NCI-H510A (cell line): Measurements from ENCODE around the gene EIF4G3.
"Not testable (repeated sequence)": the region's sequence is repeated elsewhere in the genome, so short reads cannot be mapped to it uniquely, and the experiment has no call there.

Source experiments
- DNase-seq: peaks from one replicate; lab custom pipeline; 2025; lab: John Stamatoyannopoulos, UW

Gene EIF4G3

DNA sequence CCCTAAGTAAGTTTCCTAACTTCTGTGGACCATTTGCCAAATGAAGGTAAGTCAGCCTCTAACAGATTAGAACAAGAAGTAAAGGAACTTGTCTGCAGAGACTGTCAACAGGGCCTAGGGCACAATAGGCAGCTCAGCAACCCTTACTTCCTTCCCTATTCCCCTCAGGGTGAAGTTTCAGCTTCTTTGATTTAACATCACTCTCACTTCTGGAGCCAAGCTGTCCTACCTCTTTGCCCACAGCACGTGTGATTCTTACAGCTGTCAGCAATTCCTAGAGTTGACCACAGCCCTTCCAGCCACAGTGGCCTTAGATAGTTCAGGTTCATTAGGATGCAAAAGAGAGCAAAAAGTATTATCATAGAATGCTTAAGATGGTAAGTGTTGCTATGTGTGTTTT, 7.6 kb upstream of the EIF4G3 start:
- DNase-seq: no peak

DNA sequence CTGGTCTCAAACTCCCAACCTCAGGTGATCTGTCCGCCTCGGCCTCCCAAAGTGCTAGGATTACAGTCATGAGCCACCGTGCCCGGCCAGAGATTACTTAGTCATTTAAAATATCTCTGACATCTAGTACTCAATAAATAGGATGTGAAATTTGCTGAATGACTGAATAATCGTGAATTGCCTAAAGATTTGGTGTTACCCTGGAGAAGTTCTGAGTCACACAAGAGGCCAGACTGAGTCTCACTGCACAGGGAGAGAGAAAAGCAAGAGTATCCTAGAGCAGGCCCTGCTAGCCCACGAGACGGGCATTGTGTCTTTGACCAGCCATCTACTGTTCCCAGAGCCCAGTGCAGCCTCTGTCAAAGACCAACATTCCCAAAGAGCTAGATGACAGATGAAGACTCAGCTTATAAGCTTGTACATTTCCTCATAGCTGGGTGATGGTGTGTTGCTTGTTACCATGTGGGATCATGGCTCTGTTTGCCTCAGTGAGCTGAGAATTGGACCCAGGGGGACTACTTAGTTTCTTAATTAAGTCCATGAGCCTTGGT, 5.6 kb upstream of the EIF4G3 start:
- DNase-seq: no peak

DNA sequence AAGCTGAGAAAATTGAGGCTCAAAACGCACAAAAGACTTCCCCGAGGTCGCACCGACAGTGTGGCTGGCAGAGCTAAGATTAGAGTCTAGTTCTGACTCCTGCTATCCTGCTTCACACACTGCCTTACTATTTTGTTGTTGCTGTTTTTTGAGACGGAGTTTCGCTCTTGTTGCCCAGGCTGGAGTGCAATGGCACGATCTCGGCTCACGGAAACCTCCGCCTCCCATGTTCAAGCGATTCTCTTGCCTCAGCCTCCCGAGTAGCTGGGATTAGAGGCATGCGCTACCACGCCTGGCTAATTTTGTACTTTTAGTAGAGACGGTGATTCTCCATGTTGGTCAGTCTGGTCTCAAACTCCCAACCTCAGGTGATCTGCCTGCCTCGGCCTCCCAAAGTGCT, 1.6 kb upstream of the EIF4G3 start:
- not testable (repeated sequence) for DNase-seq

DNA sequence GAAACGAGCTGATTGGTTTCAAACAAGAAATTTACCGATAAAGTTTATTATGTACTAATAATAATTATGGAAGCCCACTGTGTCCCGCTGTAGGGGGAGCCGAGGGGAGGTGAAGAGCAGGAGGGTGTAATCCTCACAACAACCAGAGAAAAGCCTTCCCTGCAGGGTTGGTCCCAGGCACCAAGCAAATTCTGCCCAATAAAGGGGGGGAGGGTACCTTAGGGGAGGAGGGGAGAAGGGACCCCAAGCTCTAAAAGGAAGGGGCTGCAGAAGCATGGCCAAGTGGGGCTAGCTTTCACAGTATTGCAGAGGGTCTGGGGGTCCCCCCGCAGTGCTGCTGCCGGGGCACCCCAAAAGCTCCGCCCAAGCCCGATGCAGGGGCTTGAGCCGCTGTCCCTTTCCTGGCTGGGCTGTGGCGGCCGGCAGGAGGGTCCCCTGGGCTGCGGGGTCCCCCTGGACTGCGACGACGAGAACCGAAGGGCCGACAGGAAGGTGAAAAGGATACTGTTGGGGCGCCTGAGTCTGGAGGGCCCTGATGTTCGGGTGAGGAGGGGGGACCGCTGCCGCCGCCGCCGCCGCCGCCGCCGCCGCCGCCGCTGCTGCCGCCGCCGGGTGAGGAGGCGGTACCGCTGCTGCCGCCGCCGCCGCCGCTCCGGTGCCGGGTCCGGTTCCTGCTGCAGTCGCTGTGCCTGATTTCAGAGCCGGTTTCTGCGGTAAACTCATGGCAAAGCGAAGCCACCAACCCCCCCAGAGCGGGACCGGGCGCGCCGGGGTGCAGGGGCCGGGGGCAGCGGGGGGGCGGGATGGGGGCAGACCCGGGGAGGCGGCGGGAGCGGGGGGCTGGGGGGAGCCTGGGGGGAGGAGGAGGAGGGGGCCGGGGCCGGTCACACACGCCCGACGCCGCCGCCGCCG, 771 bp downstream of the EIF4G3 start:
- no peak for DNase-seq

DNA sequence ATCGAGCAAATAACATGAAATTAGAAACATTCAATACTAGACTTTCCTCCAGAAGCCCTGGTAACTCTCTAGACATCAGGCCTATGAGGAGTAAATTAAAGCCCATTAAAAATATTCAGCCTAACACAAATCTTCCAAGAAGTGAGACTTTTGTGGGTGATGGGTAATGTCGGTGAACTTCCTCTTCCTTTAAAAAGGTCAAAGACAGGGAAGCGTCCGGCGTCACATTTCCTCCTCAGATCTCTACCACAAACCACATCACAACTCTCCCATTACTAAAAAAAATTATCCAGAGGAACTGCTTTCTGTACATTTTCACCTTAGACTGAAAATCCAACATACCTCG, 1.4 kb downstream of the EIF4G3 start:
- no peak for DNase-seq

DNA sequence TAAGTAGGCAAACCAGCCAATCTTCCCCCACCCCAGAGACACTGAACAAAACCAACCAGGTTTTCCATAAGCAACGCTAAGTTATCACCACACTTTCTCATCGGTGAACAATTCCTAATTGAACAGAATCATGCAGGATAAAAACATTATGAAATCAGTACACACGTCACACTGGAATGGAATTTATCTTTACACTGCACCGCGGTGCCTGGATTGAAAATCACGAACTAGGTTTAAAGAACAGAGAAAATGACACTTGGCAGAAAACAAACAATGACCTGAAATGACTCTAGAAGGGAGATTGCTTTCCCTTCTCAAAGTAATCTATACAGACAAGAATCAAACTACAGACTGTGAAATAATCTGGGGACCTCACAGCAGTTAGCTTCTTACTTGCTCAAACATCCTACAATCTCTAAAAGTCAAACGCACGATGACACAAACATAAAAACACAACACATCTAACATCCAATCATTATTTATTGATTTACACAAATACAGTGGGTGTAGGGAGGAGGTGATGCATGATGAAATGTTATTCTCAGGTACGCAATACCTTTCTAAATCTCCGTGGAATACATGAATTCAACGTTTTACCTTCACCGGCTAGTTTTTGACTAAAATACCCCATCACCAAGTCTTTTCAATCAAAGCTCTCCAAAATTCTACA, 1.9 kb downstream of the EIF4G3 start:
- DNase-seq: no peak

DNA sequence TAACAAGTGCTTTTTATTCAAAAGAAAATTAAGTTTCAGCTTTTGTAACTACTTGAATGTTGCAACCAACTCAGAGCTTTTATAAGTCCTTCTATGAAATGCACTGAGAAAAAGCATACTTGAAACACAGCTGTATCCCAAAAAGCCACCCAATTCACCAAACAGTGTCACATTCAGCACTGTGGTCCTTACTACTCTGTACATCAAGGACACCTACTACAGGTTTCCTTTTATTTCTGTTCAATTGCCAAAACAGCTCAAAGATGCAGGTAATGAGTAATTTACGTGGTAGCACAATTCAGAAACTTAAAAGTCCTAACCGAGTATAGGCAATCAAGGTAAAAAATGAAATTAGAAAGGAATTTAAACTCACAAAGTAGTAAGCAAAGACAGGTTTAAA, 2.5 kb downstream of the EIF4G3 start:
- no peak for DNase-seq

DNA sequence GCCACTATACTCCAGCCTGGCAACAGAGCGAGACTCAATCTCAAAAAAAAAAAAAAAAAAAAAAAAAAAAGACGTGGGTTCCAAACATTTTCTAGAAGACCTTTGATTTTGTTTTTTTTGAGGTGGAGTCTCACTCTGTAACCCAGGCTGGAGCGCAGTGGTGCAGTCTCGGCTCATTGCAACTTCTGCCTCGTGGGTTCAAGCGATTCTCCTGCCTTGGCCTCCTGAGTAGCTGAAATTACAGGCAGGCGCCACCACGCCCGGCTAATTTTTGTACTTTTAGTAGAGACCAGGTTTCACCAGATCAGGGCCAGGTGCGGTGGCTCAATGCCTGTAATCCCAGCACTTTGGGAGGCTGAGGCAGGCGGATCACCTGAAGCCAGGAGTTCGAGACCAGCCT, 3.6 kb downstream of the EIF4G3 start:
- DNase-seq: not testable (repeated sequence)

DNA sequence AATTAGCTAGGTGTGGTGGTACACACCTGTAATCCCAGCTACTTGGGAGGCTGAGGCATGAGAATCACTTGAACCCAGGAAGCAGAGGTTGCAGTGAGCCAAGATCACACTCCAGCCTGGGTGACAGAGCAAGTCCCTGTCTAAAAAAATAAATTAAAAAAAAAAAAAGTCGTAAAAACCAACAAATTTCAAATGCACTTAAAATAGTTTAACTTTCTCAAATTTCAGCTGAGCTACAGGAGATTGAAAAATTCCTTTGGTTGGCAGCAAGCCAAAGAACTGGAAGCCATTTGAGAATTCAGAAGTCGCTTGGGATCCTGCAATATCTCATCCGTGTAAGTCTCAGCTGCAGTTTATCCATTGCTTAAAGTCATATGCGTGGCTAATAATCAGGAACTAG, 5.9 kb downstream of the EIF4G3 start:
- DNase-seq: not testable (repeated sequence)

DNA sequence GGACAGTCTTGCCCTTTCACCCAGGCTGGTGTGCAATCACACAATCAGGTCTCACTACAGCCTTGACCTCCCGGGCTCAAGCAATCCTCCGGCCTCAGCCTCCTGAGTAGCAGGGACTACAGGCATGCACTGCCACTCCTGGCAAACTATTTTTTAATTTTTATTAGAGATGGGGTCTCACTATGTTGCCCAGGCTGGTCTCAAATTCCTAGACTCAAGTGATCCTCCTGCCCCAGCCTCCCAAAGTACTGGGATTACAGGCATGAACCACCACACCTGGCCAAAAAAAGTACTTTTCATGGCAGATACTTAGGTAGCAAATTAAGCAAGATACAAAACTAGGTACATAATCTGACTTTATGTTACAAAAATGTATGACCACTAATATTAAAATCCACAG, 8.3 kb downstream of the EIF4G3 start:
- no peak for DNase-seq

DNA sequence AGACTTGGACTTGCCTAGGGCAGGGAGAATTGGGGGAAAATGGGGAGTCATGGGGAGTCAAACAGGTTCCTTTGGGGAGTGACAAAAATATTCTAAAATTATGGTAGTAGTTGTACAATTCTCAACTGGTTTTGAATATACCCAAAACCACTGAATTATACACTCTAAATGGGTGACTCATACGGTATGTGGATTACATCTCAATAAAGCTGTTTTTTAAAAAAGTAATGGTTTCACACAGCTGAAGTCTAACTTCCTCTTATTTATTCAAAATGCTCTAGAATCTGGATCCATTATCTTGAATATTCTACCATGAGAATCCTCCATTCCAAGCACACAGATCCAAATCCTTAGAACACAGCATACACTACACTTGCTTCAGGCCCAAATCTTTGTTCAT, 11.1 kb downstream of the EIF4G3 start:
- no peak for DNase-seq

DNA sequence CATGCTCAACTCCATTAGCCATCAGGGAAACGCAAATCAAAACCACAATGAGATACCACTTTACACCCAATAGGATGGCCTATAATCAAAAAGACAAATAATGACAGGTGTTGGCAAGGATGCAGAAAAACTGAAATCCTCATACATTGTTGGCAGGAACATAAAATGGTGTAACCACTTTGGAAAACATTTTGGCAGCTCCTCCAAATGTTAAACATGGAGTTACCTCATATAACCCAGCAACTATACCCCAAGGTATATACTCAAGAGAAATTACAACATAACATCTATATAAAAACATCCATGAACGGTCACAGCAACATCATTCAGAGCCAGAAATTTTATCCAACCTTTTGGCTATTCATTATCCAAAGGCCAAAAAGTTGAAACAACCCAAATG, 11.6 kb downstream of the EIF4G3 start:
- no peak for DNase-seq

DNA sequence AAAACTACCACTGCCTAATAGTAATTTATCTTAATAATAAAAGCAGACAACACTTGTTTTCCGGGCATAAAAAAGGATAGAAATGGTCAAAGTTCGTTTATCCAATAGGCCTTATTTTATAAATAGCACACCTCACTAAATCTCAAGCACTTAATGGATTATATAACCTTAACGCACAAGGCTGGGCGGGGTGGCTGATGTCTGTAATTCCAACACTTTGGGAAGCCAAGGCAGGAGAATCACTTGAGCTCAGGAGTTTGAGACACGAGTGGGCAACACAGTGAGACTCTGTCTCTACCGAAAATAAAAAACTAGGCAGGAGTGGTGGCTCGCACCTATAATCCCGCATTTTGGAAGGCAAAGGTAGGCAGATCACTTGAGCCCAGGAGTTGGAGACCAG, 12.4 kb downstream of the EIF4G3 start:
- no peak for DNase-seq

DNA sequence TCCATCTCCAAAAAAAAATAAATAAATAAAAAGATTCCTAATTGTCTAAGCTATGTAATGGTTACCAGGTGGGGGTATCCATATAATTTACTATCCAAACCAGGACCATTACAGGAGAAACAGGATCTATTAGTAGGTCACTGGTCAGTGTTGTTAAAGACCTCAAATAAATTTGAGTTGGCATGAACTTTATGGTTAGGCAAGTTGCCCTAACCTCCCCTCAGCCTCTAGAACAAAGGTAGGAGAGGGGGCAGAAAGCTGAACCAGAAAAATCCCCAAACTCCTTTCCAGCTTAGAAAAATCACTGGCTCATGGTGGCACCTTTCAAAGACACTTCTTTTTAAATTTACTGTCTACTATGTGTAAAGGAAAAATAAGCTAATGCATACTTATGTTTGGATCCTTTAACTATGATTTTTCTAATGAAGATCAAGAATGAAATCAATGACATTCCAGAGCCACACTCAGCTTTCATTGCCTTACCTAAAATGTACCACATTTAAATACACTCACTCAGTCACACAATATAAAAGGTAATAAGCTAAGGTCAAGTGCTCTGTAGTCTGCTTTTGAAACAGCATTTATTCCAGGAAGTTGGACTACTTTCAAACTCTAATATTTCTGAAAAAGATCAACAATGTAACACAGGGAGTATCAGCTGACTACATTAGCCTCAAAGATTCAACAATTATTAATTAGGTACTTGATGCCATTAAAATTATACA, 13.8 kb downstream of the EIF4G3 start:
- no peak for DNase-seq

DNA sequence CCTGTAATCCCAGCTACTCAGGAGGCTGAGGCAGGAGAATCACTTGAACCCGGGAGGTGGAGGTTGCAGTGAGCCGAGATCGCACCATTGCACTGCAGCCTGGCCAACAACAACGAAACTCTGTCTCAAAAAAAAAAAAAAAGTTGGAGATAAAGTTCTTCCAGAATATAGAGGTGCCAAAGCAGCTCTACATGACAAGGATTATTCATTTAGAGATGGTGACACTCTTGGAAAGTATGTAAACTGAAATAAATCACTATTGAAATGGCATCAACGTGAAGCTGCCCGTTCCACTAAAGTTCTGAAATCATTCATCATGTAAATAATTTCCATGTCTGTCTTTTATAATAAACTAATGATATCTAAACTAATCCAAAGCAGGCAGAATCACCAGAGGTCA, 14.9 kb downstream of the EIF4G3 start:
- no peak for DNase-seq

DNA sequence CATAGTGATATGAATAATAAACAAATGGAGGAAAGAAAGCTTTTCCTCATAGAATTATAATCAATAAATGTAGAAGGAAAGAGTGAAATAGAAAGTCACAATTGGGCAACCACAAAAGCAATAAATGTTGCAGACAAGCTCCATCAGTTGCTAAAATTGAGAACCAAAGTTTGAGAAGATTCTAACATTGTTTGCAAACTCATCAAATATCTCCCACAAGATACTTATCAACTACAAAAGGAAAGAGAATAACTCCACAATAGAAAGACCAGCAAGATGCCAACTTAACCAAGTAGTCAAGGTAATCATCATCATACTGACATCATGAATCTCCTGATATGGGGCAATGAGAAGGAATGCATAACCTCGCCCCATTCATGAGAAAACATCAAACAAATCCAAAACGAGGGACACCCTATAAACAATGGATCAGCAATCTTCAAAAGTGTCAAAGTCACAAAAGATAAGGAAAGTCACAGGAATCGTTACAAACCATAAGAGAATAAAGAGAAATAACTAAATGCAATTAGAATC, 16.4 kb downstream of the EIF4G3 start:
- DNase-seq: no peak

DNA sequence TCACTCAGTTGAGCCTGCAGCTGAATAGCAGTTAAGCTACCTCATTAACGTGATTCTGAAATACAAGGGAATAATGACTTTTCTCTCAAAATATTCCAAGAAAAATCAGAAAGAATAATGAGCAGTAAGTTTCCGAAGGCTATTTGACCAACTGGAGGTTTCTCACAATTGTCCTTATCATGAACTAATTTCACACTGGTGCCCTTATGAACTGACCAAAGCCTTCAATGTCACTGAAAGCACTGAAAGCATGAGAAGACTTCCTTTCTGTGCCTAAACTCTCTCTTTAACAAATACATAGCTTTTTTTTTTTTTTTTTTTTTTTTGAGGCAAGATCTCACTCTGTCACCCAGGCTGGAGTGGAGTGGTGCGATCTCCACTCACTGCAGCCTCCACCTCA, 18.8 kb downstream of the EIF4G3 start:
- DNase-seq: no peak

DNA sequence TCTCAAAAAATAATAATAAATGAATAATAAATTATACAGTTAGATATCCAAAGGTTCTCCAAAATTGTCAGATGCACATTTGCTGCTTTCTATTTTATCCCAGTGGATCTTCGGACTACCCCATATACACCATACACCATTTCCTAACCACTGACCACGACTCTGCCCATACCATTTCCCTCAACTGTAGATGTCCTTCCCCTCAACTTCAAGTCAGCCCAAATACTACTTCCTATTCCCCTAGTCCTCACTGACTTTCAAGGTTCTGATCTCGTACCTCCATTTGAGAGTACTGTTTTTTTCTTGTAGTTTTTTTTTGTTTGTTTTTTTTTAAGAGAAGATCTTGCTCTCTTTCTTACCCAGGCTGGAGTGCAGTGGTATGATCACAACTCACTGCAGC, 19.6 kb downstream of the EIF4G3 start:
- DNase-seq: no peak

DNA sequence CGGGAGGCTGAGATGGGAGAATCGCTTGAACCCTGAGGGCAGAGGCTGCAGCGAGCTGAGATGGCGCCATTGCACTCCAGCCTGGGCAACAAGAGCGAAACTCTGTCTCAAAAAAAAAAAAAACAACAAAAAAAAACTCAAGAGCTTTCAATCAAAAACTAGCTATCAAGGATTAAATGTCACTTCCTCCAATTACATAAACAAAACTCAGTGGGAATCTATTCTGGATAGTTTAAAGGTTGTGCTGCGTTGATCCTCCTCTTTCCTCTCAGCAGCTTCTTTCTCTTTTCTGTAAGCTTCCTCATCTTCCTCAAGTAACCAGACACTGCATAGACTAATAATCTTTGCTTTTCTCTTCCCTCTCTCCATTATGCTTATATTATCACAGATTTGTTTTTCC, 20.7 kb downstream of the EIF4G3 start:
- no peak for DNase-seq

DNA sequence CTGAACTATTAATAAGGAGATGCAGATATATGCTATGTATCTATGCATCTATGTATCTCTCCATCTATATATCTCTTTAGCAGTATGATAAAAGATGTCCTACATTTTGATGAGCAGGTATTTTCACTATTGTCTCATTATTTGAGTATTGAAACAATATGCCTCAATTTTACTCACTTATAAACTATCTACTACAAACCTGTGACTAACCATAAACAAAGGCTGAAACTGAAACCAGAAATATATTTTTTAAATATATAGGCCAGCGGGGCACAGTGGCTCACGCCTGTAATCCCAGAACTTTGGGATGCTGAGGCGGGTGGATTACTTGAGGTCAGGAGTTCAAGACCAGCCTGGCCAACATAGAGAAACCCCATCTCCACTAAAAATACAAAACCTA, 22.0 kb downstream of the EIF4G3 start:
- DNase-seq: no peak

DNA sequence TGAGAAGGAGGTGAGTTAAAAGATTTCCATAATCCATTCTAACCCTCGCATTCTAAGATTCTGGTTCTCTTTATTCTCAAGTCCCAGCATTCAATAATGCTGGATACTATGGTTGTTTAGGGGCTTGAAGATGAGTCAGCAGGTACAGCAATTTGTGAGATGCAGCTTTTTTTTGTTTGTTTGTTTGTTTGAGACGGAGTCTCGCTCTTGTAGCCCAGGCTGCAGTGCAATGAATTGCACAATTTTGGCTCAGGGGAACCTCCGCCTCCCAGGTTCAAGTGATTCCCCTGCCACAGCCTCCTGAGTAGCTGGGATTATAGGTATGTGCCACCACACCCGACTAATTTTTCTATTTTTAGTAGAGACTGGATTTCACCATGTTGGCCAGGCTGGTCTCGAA, 23.3 kb downstream of the EIF4G3 start:
- no peak for DNase-seq

DNA sequence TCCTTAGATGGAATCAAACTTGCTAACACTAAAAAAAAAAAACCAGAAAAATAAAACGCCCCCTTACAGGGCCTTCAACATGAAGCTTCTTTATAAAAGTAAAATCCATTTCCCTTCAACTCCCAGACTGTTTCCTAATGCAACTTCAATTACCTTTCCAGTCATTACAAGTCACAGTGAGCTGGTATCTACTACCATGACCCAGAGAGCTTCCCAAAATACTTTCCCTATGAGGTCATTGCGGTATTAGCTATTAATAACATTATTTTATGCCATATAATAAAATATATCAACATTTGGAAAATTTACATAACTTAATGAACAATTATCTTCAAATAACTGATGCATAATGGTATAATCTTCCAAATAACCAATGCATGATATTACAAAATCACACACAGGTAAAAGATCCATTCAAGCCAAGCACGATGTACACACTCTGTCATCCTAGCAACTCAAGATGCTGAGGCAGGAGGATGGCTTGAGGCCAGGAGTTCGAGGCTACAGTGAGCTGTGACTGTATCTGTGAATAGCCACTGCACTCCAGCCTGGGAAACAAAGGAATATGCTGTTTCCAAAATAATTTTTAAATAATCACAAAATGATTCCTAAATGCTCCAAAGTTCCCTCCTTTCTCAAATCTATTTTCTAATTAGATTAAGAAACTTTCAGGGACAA, 24.1 kb downstream of the EIF4G3 start:
- DNase-seq: no peak
